IMR-90 (cell line): Measurements from ENCODE around the gene ZSWIM8. TPM values are rescaled to one million over a fixed set of nuclear protein-coding genes. Genes with fewer than 3 reads are reported as not detected.
A peak's percentile ranks its signal among the peaks of the same experiment; 100 is the strongest.

Experiments
- ATAC-seq: fragments of 200-7000 bp; cut with Tn5 transposase; 2 replicates; pipeline ENCODE4 v1.9.1; 2020; ENCODE audit warnings: low read depth, mild to moderate bottlenecking, moderate library complexity
- BruUV-seq: library from RNA; stranded (reverse); fragments of 400-500 nt; replicated peaks from 2 replicates; lab custom pipeline; 2021; lab: Mats Ljungman, UMichigan
- CTCF ChIA-PET: fragments of 300-600 bp; formaldehyde crosslinking; extraction: SDS; loops from one replicate; lab custom pipeline; 2021; ENCODE audit warnings: antibody characterized with exemption; lab: Yijun Ruan, JAX
- POLR2A ChIA-PET: fragments of 300-600 bp; sonication (Branson Sonifier 250); formaldehyde crosslinking; loops from one replicate; lab custom pipeline; 2022; ENCODE audit warnings: antibody characterized with exemption; ENCODE audit not compliant: unreplicated experiment; lab: Charles Lee
- DNase-seq: peaks from one replicate; pipeline ENCODE4 v3.0.0; 2013
- H2AFZ ChIP-seq: replicated peaks from 2 replicates; pipeline ENCODE3; 2013; ENCODE audit warnings: low read length, mild to moderate bottlenecking; ENCODE audit not compliant: poor library complexity
- H2AK5ac ChIP-seq: 2 replicates; pipeline ENCODE4 v1.6.1; 2013; ENCODE audit warnings: low read depth, low read length, inconsistent platforms
- H2AK9ac ChIP-seq: replicated peaks from 2 replicates; pipeline ENCODE3; 2013; ENCODE audit warnings: mild to moderate bottlenecking, low read depth, low read length, moderate library complexity; ENCODE audit not compliant: poor library complexity
- H2BK120ac ChIP-seq: 2 replicates; pipeline ENCODE4 v1.6.1; 2013; ENCODE audit warnings: low read depth, low read length, inconsistent platforms
- H2BK15ac ChIP-seq: 3 replicates; pipeline ENCODE4 v1.6.1; 2013; ENCODE audit warnings: low read depth, low read length, inconsistent platforms
- H2BK20ac ChIP-seq: 2 replicates; pipeline ENCODE4 v1.6.1; 2013; ENCODE audit warnings: low read depth, mild to moderate bottlenecking, inconsistent platforms, low read length, moderate library complexity
- H2BK5ac ChIP-seq: 2 replicates; pipeline ENCODE4 v1.6.1; 2013; ENCODE audit warnings: mild to moderate bottlenecking, low read depth, low read length, inconsistent platforms; ENCODE audit not compliant: poor library complexity, severe bottlenecking
- H3K14ac ChIP-seq: replicated peaks from 2 replicates; pipeline ENCODE4 v1.6.1; 2013; ENCODE audit warnings: low read depth, low read length, inconsistent platforms
- H3K18ac ChIP-seq: 2 replicates; pipeline ENCODE4 v1.6.1; 2013; ENCODE audit warnings: low read depth, low read length, control low read depth
- H3K23ac ChIP-seq: 2 replicates; pipeline ENCODE4 v1.6.1; 2013; ENCODE audit warnings: low read depth, low read length, inconsistent platforms
- H3K27ac ChIP-seq: 2 replicates; pipeline ENCODE4 v1.5.1; 2013; ENCODE audit warnings: mild to moderate bottlenecking, control low read depth, low read length; ENCODE audit not compliant: insufficient read depth
- H3K27me3 ChIP-seq: 2 replicates; pipeline ENCODE4 v1.6.1; 2013; ENCODE audit warnings: low read length; ENCODE audit not compliant: control insufficient read depth, insufficient read depth
- H3K36me3 ChIP-seq: 2 replicates; pipeline ENCODE4 v1.6.1; 2013; ENCODE audit warnings: low read length, mixed read lengths; ENCODE audit not compliant: control insufficient read depth, insufficient read depth
- H3K4ac ChIP-seq: 2 replicates; pipeline ENCODE4 v1.6.1; 2013; ENCODE audit warnings: low read depth, low read length, inconsistent platforms
- H3K4me1 ChIP-seq: 2 replicates; pipeline ENCODE4 v1.6.1; 2013; ENCODE audit warnings: low read length, mixed read lengths; ENCODE audit not compliant: control insufficient read depth, insufficient read depth
- H3K4me2 ChIP-seq: 2 replicates; pipeline ENCODE4 v1.6.1; 2013; ENCODE audit warnings: low read depth, mild to moderate bottlenecking, control low read depth, low read length, moderate library complexity
- H3K4me3 ChIP-seq: 2 replicates; pipeline ENCODE4 v1.5.1; 2013; ENCODE audit warnings: low read depth, mild to moderate bottlenecking, control low read depth, low read length, moderate library complexity; ENCODE audit not compliant: insufficient read depth
- H3K56ac ChIP-seq: 2 replicates; pipeline ENCODE4 v1.6.1; 2013; ENCODE audit warnings: low read length, inconsistent platforms; ENCODE audit not compliant: insufficient read depth; ENCODE audit errors: extremely low read depth
- H3K79me1 ChIP-seq, 2 experiments: 2 replicates each; pipeline ENCODE4 v1.6.1; 2013; ENCODE audit warnings: low read length in 2 of 2, inconsistent platforms in 1 of 2, low read depth in 1 of 2
- H3K9ac ChIP-seq: 2 replicates; pipeline ENCODE4 v1.6.1; 2013; ENCODE audit warnings: low read depth, low read length, control low read depth
- H3K9me1 ChIP-seq: 2 replicates; pipeline ENCODE4 v1.6.1; 2013; ENCODE audit warnings: low read length, inconsistent platforms; ENCODE audit not compliant: insufficient read depth
- H3K9me3 ChIP-seq: 2 replicates; pipeline ENCODE4 v1.6.1; 2013; ENCODE audit warnings: low read length; ENCODE audit not compliant: control insufficient read depth, insufficient read depth
- H4K20me1 ChIP-seq: 2 replicates; pipeline ENCODE4 v1.6.1; 2013; ENCODE audit warnings: low read length, inconsistent platforms; ENCODE audit not compliant: insufficient read depth
- H4K5ac ChIP-seq: 2 replicates; pipeline ENCODE4 v1.6.1; 2013; ENCODE audit warnings: mild to moderate bottlenecking, low read depth, low read length, control low read depth
- H4K8ac ChIP-seq, 2 experiments: 2 replicates each; pipeline ENCODE4 v1.6.1; 2013; ENCODE audit warnings: low read depth in 2 of 2, low read length in 2 of 2, control low read depth in 1 of 2, inconsistent platforms in 1 of 2
- H4K91ac ChIP-seq: 2 replicates; pipeline ENCODE4 v1.6.1; 2013; ENCODE audit warnings: low read depth, low read length, inconsistent platforms; ENCODE audit not compliant: insufficient read depth
- CHD1 ChIP-seq: IDR thresholded peaks from 2 replicates; pipeline ENCODE4 v1.6.1; 2012; ENCODE audit warnings: low read depth, low read length, improper control_type of control experiment
- FOS ChIP-seq: fragments of 150-350 bp; IDR thresholded peaks from 2 replicates; pipeline ENCODE4 v1.6.1; 2016; ENCODE audit warnings: low read depth, low read length
- MAFK ChIP-seq: IDR thresholded peaks from 2 replicates; pipeline ENCODE4 v1.6.1; 2012; ENCODE audit warnings: low read depth, low read length, improper control_type of control experiment
- MAZ ChIP-seq: IDR thresholded peaks from 2 replicates; pipeline ENCODE4 v1.6.1; 2012; ENCODE audit warnings: low read depth, mild to moderate bottlenecking, low read length, improper control_type of control experiment, moderate library complexity, borderline replicate concordance
- RFX5 ChIP-seq: IDR thresholded peaks from 2 replicates; pipeline ENCODE4 v1.8.0; 2012; ENCODE audit warnings: low read depth, mild to moderate bottlenecking, low read length, moderate library complexity
- SMC3 ChIP-seq: fragments of 150-350 bp; IDR thresholded peaks from 2 replicates; pipeline ENCODE4 v1.6.1; 2016; ENCODE audit warnings: low read depth, mild to moderate bottlenecking, antibody characterized with exemption, low read length, moderate library complexity
- WGBS, 2 experiments: methylation state at CpG; one replicate each; pipeline versions ENCODE4 v1.1.5 to v1.1.7; 2013; ENCODE audit warnings: missing lambda C conversion rate in 2 of 2; ENCODE audit not compliant: insufficient read length in 1 of 2; ENCODE audit errors: extremely low coverage in 2 of 2; 5-methylcytosine and 5-hydroxymethylcytosine counted together
- dilution Hi-C: fragments of 300-500 bp; cut with HindIII; formaldehyde crosslinking; loops from one replicate; pipeline ENCODE4 v1.14.3; 2018; ENCODE audit warnings: low sequenced_read_pairs; ENCODE audit not compliant: unreplicated experiment
- in situ Hi-C: fragments of 300-500 bp; cut with MboI; formaldehyde crosslinking; loops from 3 replicates; pipeline ENCODE4 v1.14.3; 2019; ENCODE audit warnings: low sequenced_read_pairs, inconsistent platforms, mixed read lengths
- intact Hi-C: fragments of 100-400 bp; cut with micrococcal nuclease; formaldehyde crosslinking; loops from 2 replicates; pipeline ENCODE4 v1.10.0; 2022
- polyA plus RNA-seq, 3 experiments: library from polyadenylated mRNA; depleted of rRNA; stranded (reverse); fragments of >200 nt; gene quantifications; 2 replicates each; pipeline ENCODE4 v1.2.3, GENCODE V29; 2012; ENCODE audit warnings: low replicate concordance in 1 of 3
- total RNA-seq: library from RNA; depleted of rRNA; stranded (reverse); fragments of >200 nt; gene quantifications from 2 replicates; pipeline ENCODE4 v1.2.3, GENCODE V29; 2012
- TF ChIP-seq, protein P1 (sequence below): fragments of 150-350 bp; IDR thresholded peaks from 2 replicates; pipeline ENCODE4 v1.6.1; 2016; ENCODE audit warnings: low read depth, mild to moderate bottlenecking, low read length, moderate library complexity, borderline replicate concordance
- TF ChIP-seq, protein P2 (sequence below): conservative IDR thresholded peaks from 2 replicates; pipeline ENCODE4 v1.5.1; 2012; ENCODE audit warnings: mild to moderate bottlenecking, low read depth, low read length, improper control_type of control experiment
- TF ChIP-seq, protein P3 (sequence below): fragments of 150-350 bp; IDR thresholded peaks from 2 replicates; pipeline ENCODE4 v1.6.1; 2017; ENCODE audit warnings: mild to moderate bottlenecking, antibody characterized with exemption, low read length, low read depth

Gene ZSWIM8
- total and polyA plus RNA-seq, 2 of the 4 experiments (the other 2 are of a cell fraction) = 16.8 to 103 TPM

DNA sequence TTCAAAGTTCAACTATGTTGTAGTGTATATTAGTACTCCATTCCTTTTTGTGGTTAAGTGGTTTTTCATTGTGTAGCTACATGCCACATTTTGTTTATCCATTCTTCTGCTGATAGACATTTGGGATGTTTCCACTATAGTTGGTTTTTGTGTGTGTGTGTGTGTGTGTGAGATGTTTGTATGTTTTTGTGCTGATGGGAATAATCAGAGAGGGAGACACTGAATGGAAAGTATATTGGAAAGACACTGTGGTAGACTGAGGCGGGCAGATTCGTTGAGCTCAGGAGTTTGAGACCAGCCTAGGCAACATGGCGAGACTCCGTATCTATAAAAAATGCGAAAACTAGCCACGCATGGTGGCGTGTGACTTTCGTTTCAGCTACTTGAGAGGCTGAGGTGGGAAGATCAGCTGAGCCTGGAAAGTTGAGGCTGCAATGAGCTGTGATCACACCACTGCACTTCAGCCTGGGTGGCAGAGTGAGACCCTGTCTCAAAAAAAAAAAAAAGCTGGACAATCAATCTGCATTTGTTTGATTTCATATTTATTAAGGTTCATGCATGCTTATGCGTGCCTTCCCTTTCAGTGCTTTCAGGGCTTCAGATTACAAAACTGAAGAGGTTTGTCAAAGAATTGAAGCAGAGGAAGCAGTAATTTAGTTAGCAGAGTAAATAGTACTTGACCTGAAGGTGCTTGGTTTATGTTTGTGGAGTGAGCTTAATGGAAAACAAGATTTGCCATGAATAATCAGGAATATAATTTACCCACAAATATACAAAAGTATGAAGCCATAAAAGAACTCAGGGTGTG lies 26.5 kb upstream of the ZSWIM8 start:
- in situ Hi-C loops = no loop called here
- DNase-seq = no peak
- H3K36me3 ChIP-seq = peaks cover 48% of the 10 kb centered on the region

More for the DNA sequence above, 26.5 kb upstream of the ZSWIM8 start:
- H4K5ac ChIP-seq = no peak overlapping the region
- H3K14ac ChIP-seq = no peak overlapping the region
- intact Hi-C loops = no loop called here
- H3K23ac ChIP-seq = no peak overlapping the region
- peak overlapping the region; percentile 41 for H2BK5ac ChIP-seq
- no peak overlapping the region for H3K4ac ChIP-seq
- dilution Hi-C loops = no loop called here
- peaks cover 11% of the 10 kb centered on the region for H3K4me1 ChIP-seq
- no peak overlapping the region for H2BK120ac ChIP-seq
- ChIA-PET CTCF (no interaction called here), POLR2A (no interaction called here)
- H2AFZ ChIP-seq = no peak overlapping the region
- no peak overlapping the region for H3K56ac ChIP-seq
- H2BK15ac ChIP-seq = no peak overlapping the region
- H3K18ac ChIP-seq = no peak overlapping the region
- H3K79me1 ChIP-seq = peaks cover 50 to 78% of the 10 kb centered on the region in 2 experiments
- no peak overlapping the region for H3K4me3 ChIP-seq
- H3K9me1 ChIP-seq = peaks cover 21% of the 10 kb centered on the region
- peak; percentile 15; the same call in 1 of the 2 replicates for ATAC-seq
- H2AK9ac ChIP-seq = no peak overlapping the region
- no peak overlapping the region for H2AK5ac ChIP-seq
- no peak overlapping the region for H3K27ac ChIP-seq
- no peak overlapping the region for H2BK20ac ChIP-seq
- WGBS, 2 experiments = 100% methylated on average over 5 of the region's 9 CpGs; no CpG with 5 or more reads in 1 of the 2 experiments
- no peak overlapping the region for H3K4me2 ChIP-seq
- H3K27me3 ChIP-seq = no peaks in the 10 kb centered on the region
- H3K9me3 ChIP-seq = no peaks in the 10 kb centered on the region
- no peak overlapping the region for H4K8ac ChIP-seq
- no peak overlapping the region for H3K9ac ChIP-seq
- TF ChIP-seq, protein P1, sequence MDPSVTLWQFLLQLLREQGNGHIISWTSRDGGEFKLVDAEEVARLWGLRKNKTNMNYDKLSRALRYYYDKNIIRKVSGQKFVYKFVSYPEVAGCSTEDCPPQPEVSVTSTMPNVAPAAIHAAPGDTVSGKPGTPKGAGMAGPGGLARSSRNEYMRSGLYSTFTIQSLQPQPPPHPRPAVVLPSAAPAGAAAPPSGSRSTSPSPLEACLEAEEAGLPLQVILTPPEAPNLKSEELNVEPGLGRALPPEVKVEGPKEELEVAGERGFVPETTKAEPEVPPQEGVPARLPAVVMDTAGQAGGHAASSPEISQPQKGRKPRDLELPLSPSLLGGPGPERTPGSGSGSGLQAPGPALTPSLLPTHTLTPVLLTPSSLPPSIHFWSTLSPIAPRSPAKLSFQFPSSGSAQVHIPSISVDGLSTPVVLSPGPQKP = no peak
- no peak for TF ChIP-seq MAZ
- TF ChIP-seq, protein P2, sequence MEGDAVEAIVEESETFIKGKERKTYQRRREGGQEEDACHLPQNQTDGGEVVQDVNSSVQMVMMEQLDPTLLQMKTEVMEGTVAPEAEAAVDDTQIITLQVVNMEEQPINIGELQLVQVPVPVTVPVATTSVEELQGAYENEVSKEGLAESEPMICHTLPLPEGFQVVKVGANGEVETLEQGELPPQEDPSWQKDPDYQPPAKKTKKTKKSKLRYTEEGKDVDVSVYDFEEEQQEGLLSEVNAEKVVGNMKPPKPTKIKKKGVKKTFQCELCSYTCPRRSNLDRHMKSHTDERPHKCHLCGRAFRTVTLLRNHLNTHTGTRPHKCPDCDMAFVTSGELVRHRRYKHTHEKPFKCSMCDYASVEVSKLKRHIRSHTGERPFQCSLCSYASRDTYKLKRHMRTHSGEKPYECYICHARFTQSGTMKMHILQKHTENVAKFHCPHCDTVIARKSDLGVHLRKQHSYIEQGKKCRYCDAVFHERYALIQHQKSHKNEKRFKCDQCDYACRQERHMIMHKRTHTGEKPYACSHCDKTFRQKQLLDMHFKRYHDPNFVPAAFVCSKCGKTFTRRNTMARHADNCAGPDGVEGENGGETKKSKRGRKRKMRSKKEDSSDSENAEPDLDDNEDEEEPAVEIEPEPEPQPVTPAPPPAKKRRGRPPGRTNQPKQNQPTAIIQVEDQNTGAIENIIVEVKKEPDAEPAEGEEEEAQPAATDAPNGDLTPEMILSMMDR = no peak
- TF ChIP-seq, protein P3, sequence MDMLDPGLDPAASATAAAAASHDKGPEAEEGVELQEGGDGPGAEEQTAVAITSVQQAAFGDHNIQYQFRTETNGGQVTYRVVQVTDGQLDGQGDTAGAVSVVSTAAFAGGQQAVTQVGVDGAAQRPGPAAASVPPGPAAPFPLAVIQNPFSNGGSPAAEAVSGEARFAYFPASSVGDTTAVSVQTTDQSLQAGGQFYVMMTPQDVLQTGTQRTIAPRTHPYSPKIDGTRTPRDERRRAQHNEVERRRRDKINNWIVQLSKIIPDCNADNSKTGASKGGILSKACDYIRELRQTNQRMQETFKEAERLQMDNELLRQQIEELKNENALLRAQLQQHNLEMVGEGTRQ = no peak
- no peak for TF ChIP-seq RFX5
- no peak for TF ChIP-seq SMC3
- TF ChIP-seq FOS = no peak
- no peak for TF ChIP-seq MAFK
- TF ChIP-seq CHD1 = no peak
- H4K20me1 ChIP-seq = peaks cover 44% of the 10 kb centered on the region
- no peak overlapping the region for H4K91ac ChIP-seq
- BruUV-seq = no TSS peak
